GM21825 (cell line): Measurements from ENCODE around the gene PGA4.
"Not testable (repeated sequence)": the region's sequence is repeated elsewhere in the genome, so short reads cannot be mapped to it uniquely, and the experiment has no call there.

Source experiments
- ATAC-seq: cut with Tn5 transposase; IDR thresholded peaks from one replicate; pipeline ENCODE4 v1.9.1; 2021; ENCODE audit warnings: mild to moderate bottlenecking, moderate library complexity; ENCODE audit not compliant: unreplicated experiment

PGA4 gene

GRCh38 chr11:61222047-61222446 is at the start of gene PGA4:
Gene PGA4 (plus strand): TSS chr11:61222347. CDS start chr11:61222401, 54 bp downstream.
- ATAC-seq: not testable (repeated sequence)

- no peak for ATAC-seq
These were observed 49.8 kb upstream of the PGA4 start for GRCh38 chr11:61172356-61172755.

DNA sequence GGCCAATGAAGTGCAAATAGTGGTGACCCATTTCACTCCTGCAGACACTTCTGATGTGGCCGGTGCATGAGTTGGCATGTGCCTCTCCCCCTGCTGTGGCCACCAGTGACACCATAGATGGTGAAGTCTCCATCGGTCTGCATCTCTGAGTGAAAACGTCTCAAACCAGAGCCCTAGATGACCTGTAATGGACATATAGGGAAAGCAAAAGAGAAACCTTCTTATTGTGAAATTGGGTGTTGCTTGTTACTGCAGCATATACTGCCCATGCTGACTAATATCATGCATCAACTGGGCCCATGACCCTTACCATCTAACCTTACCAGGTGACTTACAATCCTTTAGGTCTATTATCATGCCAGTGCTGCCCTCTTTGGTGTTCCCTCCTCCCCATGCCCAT is 49.3 kb upstream of the PGA4 start:
- ATAC-seq: no peak

DNA sequence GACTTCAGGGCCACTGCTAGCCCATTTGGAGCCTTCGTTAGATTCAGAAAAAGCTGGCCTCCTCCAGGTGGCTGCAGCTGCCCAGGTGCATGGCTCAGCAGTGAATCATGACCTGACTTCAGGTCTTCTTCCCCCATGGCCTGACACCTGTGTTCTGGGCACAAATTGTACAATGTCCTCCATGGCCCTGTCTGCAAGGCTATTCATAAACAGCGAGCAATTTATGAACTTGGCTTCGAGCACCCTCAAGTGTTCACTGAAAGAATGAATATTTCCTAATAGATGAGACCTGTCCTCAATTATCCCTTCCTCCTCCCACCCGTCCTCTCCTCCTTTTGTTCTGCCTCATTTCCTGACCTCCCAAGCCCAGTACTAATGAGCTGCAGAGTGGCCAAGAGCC is 48.7 kb upstream of the PGA4 start:
- no peak for ATAC-seq

DNA sequence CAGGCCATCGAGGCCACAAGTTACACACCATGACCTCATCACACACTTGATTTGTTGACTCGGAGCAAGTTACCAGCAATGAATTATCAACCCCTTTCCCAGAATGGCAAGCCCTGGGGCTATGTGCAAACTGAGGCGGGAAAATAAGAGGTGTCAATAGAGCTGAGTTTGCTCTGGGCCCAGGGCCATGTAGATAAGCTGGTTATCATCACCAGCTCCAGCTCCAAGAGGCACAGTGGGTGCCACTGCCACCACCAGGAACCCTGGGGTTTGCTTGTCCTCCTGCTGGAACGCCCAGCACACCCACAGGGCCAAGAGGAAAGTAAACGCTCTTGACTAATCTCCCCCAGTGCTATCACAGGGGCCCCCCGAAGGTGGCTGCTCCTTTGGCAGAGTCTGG is 47.9 kb upstream of the PGA4 start:
- no peak for ATAC-seq

- no peak for ATAC-seq
These were observed 47.2 kb upstream of the PGA4 start for GRCh38 chr11:61174949-61175348.

GRCh38 chr11:61176446-61176845 is 45.7 kb upstream of the PGA4 start:
- ATAC-seq: no peak

- not testable (repeated sequence) for ATAC-seq
These were observed 41.9 kb upstream of the PGA4 start for GRCh38 chr11:61180205-61180604.

GRCh38 chr11:61181489-61181888 is 40.7 kb upstream of the PGA4 start:
- ATAC-seq: no peak

GRCh38 chr11:61183645-61184044 is 38.5 kb upstream of the PGA4 start:
- ATAC-seq: no peak

- no peak for ATAC-seq
These were observed 35.6 kb upstream of the PGA4 start for GRCh38 chr11:61186504-61186903.

- ATAC-seq: no peak
These were observed 34.5 kb upstream of the PGA4 start for GRCh38 chr11:61187505-61188130.

GRCh38 chr11:61189933-61190332 is 32.2 kb upstream of the PGA4 start:
- ATAC-seq: no peak

DNA sequence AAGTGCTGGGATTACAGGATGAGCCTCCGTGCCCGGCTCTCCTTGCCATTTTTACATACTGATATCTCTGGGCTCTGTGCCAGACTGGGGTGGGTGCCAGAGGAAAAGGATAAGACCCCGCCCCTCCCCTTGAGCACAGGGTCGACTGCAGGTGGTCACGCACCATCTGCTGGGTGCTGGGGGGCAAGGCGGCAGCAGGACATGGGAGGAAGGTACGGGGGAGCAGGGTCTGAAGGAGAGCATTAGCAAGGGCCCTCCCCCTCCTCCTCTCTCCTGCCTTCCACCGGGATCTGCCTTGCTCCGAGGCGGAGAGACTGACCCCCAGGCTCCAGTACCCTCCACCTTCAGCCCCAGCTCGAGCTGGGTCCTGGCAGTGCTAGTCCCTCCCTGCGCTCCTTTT is 28.6 kb upstream of the PGA4 start:
- ATAC-seq: no peak

DNA sequence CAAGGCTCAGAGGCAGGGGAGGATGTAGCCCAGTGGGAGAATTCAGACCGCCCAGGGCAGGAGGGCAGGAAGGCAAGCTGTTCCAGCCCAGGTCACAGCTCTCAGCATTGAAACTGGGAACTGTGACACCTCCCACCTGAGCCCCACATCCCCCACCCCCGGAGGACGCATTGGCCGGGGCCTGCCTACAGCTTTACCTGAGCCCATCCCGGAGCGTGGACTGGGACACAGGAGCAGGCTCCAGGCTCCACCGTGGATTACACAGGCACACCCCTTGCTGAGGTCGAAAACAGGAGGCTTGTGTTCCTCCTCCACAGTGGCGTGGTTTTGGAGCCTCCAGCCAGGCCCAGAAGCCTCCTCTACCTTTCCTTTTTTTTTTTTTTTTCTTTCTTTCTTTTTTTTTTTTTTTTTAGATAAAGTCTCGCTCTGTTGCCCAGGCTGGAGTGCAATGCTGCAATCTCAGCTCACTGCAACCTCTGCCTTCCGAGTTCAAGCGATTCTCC is 27.9 kb upstream of the PGA4 start:
- no peak for ATAC-seq

DNA sequence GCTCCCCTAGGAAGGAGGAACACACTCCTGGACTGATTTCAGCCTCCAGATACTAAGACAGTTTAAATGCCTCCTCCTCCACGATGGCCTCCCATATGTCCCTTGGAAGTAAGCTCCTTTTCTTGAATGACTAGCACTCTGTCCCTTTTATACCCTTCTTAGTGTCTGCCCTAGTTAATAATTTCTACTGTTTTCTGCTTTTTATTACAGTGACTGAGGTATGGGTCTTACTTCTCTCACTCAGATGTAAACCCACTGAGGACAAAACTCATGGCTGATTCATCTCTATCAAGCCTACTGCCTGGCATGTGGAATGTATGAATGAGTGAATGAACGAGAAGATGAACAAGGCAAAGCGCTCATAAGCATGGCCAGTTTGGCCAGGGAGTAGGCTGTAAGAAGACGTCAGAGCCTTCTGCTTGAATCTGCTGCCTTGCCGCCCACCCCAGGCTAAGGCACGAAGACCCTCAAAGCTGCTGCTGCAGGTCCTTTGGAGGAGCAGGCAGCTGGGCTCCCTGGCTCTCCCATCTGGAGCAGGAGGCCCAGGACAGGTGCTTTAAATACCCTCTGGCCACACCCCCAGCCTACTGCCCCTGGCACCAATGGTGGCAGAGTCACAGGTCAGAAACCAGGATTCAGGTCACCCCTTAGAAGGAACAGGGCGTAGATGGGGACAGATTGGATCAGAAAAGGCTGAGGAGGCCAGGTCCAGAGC is 27.0 kb upstream of the PGA4 start:
- no peak for ATAC-seq

- no peak for ATAC-seq
These were observed 26.4 kb upstream of the PGA4 start for GRCh38 chr11:61195719-61196118.

DNA sequence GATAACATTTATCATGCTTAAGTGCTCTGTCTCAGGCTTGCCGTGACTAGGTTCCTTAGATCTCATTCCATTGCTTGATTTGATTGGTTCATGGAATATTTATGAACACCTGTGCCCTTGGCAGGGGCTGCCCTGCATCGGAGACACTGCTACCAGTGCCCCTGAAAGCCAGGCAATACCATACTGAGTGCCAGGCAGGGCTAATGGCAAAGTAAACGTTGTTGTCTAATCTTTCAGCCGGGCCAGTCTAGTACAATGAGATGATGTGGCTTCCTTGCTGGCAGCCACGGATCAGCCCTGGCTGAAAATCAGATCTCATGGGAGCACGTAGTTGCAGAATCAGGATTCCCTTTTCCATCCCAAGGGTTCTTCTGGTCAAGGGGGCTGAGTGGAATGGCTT is 23.8 kb upstream of the PGA4 start:
- no peak for ATAC-seq

- no peak for ATAC-seq
These were observed 23.1 kb upstream of the PGA4 start for GRCh38 chr11:61198948-61199523.

- no peak for ATAC-seq
These were observed 20.7 kb upstream of the PGA4 start for GRCh38 chr11:61201476-61201875.

GRCh38 chr11:61202950-61203746 is 19.0 kb upstream of the PGA4 start, which contains the start of gene PGA3:
Gene PGA3 (plus strand): TSS chr11:61203515. CDS start chr11:61203565, 50 bp downstream.
- not testable (repeated sequence) for ATAC-seq
